ENCODE data around the gene NOTCH2. TPM values are rescaled to one million over a fixed set of nuclear protein-coding genes. Genes with fewer than 3 reads are reported as not detected.

NOTCH2 gene
- total and polyA plus RNA-seq, 4 donors = 8.7 to 55.3 (median 27.4) TPM

GRCh38 chr1:119906927-119907652 is 162.4 kb downstream of the NOTCH2 start:
- Histone ChIP-seq H3K4me1 (ENCODE audit: control insufficient read depth in 4 of 4, insufficient read depth in 4 of 4, low read length in 3 of 4) (peaks cover 2 to 13% (median 9%) of the 10 kb centered on the region in 4 donors), H3K9ac (ENCODE audit: low read depth in 1 of 2, low read length in 2 of 2) (no peak overlapping the region), H3K27me3 (ENCODE audit: control insufficient read depth in 4 of 4, insufficient read depth in 4 of 4, low read length in 3 of 4) (no peaks in the 10 kb centered on the region), H3K9me3 (ENCODE audit: control insufficient read depth in 4 of 4, low read length in 3 of 4) (no peaks in the 10 kb centered on the region), H3K27ac (ENCODE audit: low read depth in 1 of 2, low read length in 2 of 2) (no peak overlapping the region), H3K36me3 (ENCODE audit: control insufficient read depth in 4 of 4, insufficient read depth in 3 of 4, low read depth in 1 of 4, low read length in 3 of 4) (no peaks in the 10 kb centered on the region), H3K4me3 (ENCODE audit: low read depth in 1 of 3, low read length in 3 of 3) (no peak overlapping the region)
- DNase-seq (ENCODE audit: low spot score) = no peak
- WGBS = 37% methylated on average over 4 of the region's 4 CpGs
- TF ChIP-seq GABPA (IDR thresholded peaks at IDR 0.05 in 1 of 2, conservative IDR thresholded peaks at IDR 0.05 in 1 of 2) (no peak), RXRA (IDR thresholded peaks at IDR 0.05) (peak; percentile 73 to 85), JUND (IDR thresholded peaks at IDR 0.05) (peak; percentile 53 to 69), FOXA1 (IDR thresholded peaks at IDR 0.05) (no peak), NR2F2 (IDR thresholded peaks at IDR 0.05) (peak; percentile 62), RAD21 (IDR thresholded peaks at IDR 0.05) (peak; percentile 37 to 41), TAF1 (conservative IDR thresholded peaks at IDR 0.05) (no peak), YY1 (IDR thresholded peaks at IDR 0.05) (peak; percentile 26), HNF4G (IDR thresholded peaks at IDR 0.05) (peak; percentile 100), CTCF (IDR thresholded peaks at IDR 0.05; ENCODE audit: low read depth, low read length, missing input control) (no peak), HNF4A (conservative IDR thresholded peaks at IDR 0.05) (peak; percentile 99 to 100), MAX (IDR thresholded peaks at IDR 0.05) (peak; percentile 24), SP1 (IDR thresholded peaks at IDR 0.05) (peak; percentile 73)

GRCh38 chr1:119903443-119903835 is 166.0 kb downstream of the NOTCH2 start:
- H3K27me3 ChIP-seq (ENCODE audit: control insufficient read depth in 4 of 4, insufficient read depth in 4 of 4, low read length in 3 of 4) = no peaks in the 10 kb centered on the region
- no peak for DNase-seq (ENCODE audit: low spot score)

GRCh38 chr1:119902775-119903442 is 166.6 kb downstream of the NOTCH2 start:
- Histone ChIP-seq H3K9ac (ENCODE audit: low read depth in 1 of 2, low read length in 2 of 2) (no peak overlapping the region), H3K4me1 (ENCODE audit: control insufficient read depth in 4 of 4, insufficient read depth in 4 of 4, low read length in 3 of 4) (peaks cover 2 to 13% (median 9%) of the 10 kb centered on the region in 4 donors), H3K27ac (ENCODE audit: low read depth in 1 of 2, low read length in 2 of 2) (no peak overlapping the region), H3K4me3 (ENCODE audit: low read depth in 1 of 3, low read length in 3 of 3) (no peak overlapping the region), H3K9me3 (ENCODE audit: control insufficient read depth in 4 of 4, low read length in 3 of 4) (no peaks in the 10 kb centered on the region), H3K36me3 (ENCODE audit: control insufficient read depth in 4 of 4, insufficient read depth in 3 of 4, low read depth in 1 of 4, low read length in 3 of 4) (no peaks in the 10 kb centered on the region), H3K27me3 (ENCODE audit: control insufficient read depth in 4 of 4, insufficient read depth in 4 of 4, low read length in 3 of 4) (no peaks in the 10 kb centered on the region)
- no peak for DNase-seq (ENCODE audit: low spot score)
- 95% methylated on average over 4 of the region's 4 CpGs for WGBS
- no peak for TF ChIP-seq RXRA (IDR thresholded peaks at IDR 0.05)
- no peak for TF ChIP-seq NR2F2 (IDR thresholded peaks at IDR 0.05)
- TF ChIP-seq ZBTB33 (IDR thresholded peaks at IDR 0.05) = no peak
- TF ChIP-seq SP1 (IDR thresholded peaks at IDR 0.05) = no peak
- no peak for TF ChIP-seq REST (IDR thresholded peaks at IDR 0.05)
- no peak for TF ChIP-seq MAX (IDR thresholded peaks at IDR 0.05)
- no peak for TF ChIP-seq YY1 (IDR thresholded peaks at IDR 0.05)
- TF ChIP-seq EGR1 (IDR thresholded peaks at IDR 0.05; ENCODE audit: low read depth in 2 of 2) = no peak

More at GRCh38 chr1:119903443-119903835, 166.0 kb downstream of the NOTCH2 start:
- no peak for TF ChIP-seq RAD21 (IDR thresholded peaks at IDR 0.05)
- peak in 1 of 2 donors; percentile 4 for TF ChIP-seq HNF4A (conservative IDR thresholded peaks at IDR 0.05)
- no peak overlapping the region for H3K9ac ChIP-seq (ENCODE audit: low read depth in 1 of 2, low read length in 2 of 2)
- no peak overlapping the region for H3K4me3 ChIP-seq (ENCODE audit: low read depth in 1 of 3, low read length in 3 of 3)
- H3K27ac ChIP-seq (ENCODE audit: low read depth in 1 of 2, low read length in 2 of 2) = no peak overlapping the region
- H3K9me3 ChIP-seq (ENCODE audit: control insufficient read depth in 4 of 4, low read length in 3 of 4) = no peaks in the 10 kb centered on the region
- H3K4me1 ChIP-seq (ENCODE audit: control insufficient read depth in 4 of 4, insufficient read depth in 4 of 4, low read length in 3 of 4) = peaks cover 2 to 13% (median 9%) of the 10 kb centered on the region in 4 donors
- no peaks in the 10 kb centered on the region for H3K36me3 ChIP-seq (ENCODE audit: control insufficient read depth in 4 of 4, insufficient read depth in 3 of 4, low read depth in 1 of 4, low read length in 3 of 4)
